MCF 10A (cell line): ENCODE data around the gene ADAM8. TPM values are rescaled to one million over a fixed set of nuclear protein-coding genes. Genes with fewer than 3 reads are reported as not detected.
A peak's percentile ranks its signal among the peaks of the same experiment; 100 is the strongest.

Source experiments
- BruUV-seq: library from RNA; stranded (reverse); fragments of 400-500 nt; replicated peaks from 2 replicates; lab custom pipeline; 2021; lab: Mats Ljungman, UMichigan
- CTCF ChIA-PET: fragments of 300-600 bp; sonication (Branson Sonifier 250); formaldehyde crosslinking; extraction: SDS; loops from one replicate; lab custom pipeline; 2021; ENCODE audit warnings: antibody characterized with exemption, inconsistent platforms; lab: Yijun Ruan, JAX
- POLR2A ChIA-PET: fragments of 300-600, 350-650 bp; sonication (Branson Sonifier 250); formaldehyde crosslinking; extraction: SDS; loops from one replicate; lab custom pipeline; 2020; ENCODE audit warnings: antibody characterized with exemption, inconsistent platforms; lab: Yijun Ruan, JAX
- DNase-seq: peaks from one replicate; pipeline ENCODE4 v3.0.0-alpha.2; 2018; ENCODE audit not compliant: unreplicated experiment
- H3K27ac Mint-ChIP-seq: one replicate; pipeline ENCODE4 v1.8.0; 2022; ENCODE audit warnings: mild to moderate bottlenecking, low read depth, mixed read lengths; ENCODE audit not compliant: unreplicated experiment
- H3K27me3 Mint-ChIP-seq: one replicate; pipeline ENCODE4 v1.8.0; 2022; ENCODE audit warnings: mixed read lengths; ENCODE audit not compliant: insufficient read depth, unreplicated experiment
- H3K36me3 Mint-ChIP-seq: one replicate; pipeline ENCODE4 v1.8.0; 2022; ENCODE audit warnings: mild to moderate bottlenecking, moderate library complexity, mixed read lengths; ENCODE audit not compliant: insufficient read depth, unreplicated experiment
- H3K4me1 Mint-ChIP-seq: one replicate; pipeline ENCODE4 v1.8.0; 2022; ENCODE audit warnings: mixed read lengths; ENCODE audit not compliant: insufficient read depth, unreplicated experiment
- H3K4me3 Mint-ChIP-seq: one replicate; pipeline ENCODE4 v1.8.0; 2022; ENCODE audit warnings: mild to moderate bottlenecking, moderate library complexity, mixed read lengths; ENCODE audit not compliant: unreplicated experiment
- H3K9me3 Mint-ChIP-seq: one replicate; pipeline ENCODE4 v1.8.0; 2022; ENCODE audit warnings: mixed read lengths; ENCODE audit not compliant: unreplicated experiment
- CTCF ChIP-seq: fragments of 200-600 bp; IDR thresholded peaks from one replicate; pipeline ENCODE4 v1.8.0; 2022; ENCODE audit warnings: antibody characterized with exemption, mild to moderate bottlenecking; ENCODE audit not compliant: unreplicated experiment
- intact Hi-C: fragments of 100-400 bp; cut with micrococcal nuclease; formaldehyde crosslinking; loops from 2 replicates; pipeline ENCODE4 v1.14.1; 2022
- total RNA-seq: library from RNA; stranded (reverse); gene quantifications from 2 replicates; pipeline ENCODE4 v1.2.3, GENCODE V29; 2022

Gene ADAM8
- total RNA-seq, 1 experiment from 2014 or later, result 23.2 TPM

- H3K4me3 Mint-ChIP-seq, result no peak overlapping the region
- no TSS peak for BruUV-seq
- H3K27ac Mint-ChIP-seq, result no peak overlapping the region
- POLR2A ChIA-PET, result no interaction called here
- CTCF ChIA-PET, result interaction anchor here (1.7 kb wide), 1 partner anchor 18 kb away, joined by 9 read pairs; no protein-coding TSS in a partner anchor
- H3K9me3 Mint-ChIP-seq, result no peaks in the 10 kb centered on the region
- peaks cover 14% of the 10 kb centered on the region for H3K4me1 Mint-ChIP-seq
- no peaks in the 10 kb centered on the region for H3K27me3 Mint-ChIP-seq
- TF ChIP-seq CTCF, result no peak
- no peak for DNase-seq
- peaks cover 21% of the 10 kb centered on the region for H3K36me3 Mint-ChIP-seq
- intact Hi-C loops, result loop anchor here (10.0 kb wide), 1 partner anchor 657 kb away; no protein-coding TSS in a partner anchor
Observed at GRCh38 chr10:133311570-133311969, 34.9 kb upstream of the ADAM8 start.

GRCh38 chr10:133310789-133311188 is 34.1 kb upstream of the ADAM8 start:
- TF ChIP-seq CTCF, result no peak
- CTCF ChIA-PET, result interaction anchor here (0.6 to 1.7 kb wide), 2 partner anchors 19 to 50 kb away, joined by 5 to 9 read pairs; no protein-coding TSS in a partner anchor
- Mint-ChIP-seq H3K27ac (no peak overlapping the region), H3K4me1 (peaks cover 14% of the 10 kb centered on the region), H3K36me3 (peaks cover 21% of the 10 kb centered on the region), H3K9me3 (no peaks in the 10 kb centered on the region), H3K4me3 (no peak overlapping the region), H3K27me3 (no peaks in the 10 kb centered on the region)
- no peak for DNase-seq
- POLR2A ChIA-PET, result no interaction called here
- no TSS peak for BruUV-seq
- intact Hi-C loops, result loop anchor here (10.0 kb wide), 1 partner anchor 656 kb away; no protein-coding TSS in a partner anchor

GRCh38 chr10:133310399-133310755 is 33.7 kb upstream of the ADAM8 start:
- TSS peak; percentile 11 for BruUV-seq
- no peak for TF ChIP-seq CTCF

GRCh38 chr10:133309720-133310398 is 33.2 kb upstream of the ADAM8 start:
- H3K27me3 Mint-ChIP-seq, result no peaks in the 10 kb centered on the region
- ChIA-PET POLR2A (interaction anchor here (0.7 to 1.5 kb wide), 3 partner anchors 50 to 58 kb away, joined by 3 to 5 read pairs (median 5); no protein-coding TSS in a partner anchor), CTCF (interaction anchor here (0.6 to 1.7 kb wide), 5 partner anchors 18 to 166 kb away, joined by 3 to 9 read pairs (median 4); no protein-coding TSS in a partner anchor)
- H3K4me1 Mint-ChIP-seq, result peaks cover 22% of the 10 kb centered on the region
- H3K9me3 Mint-ChIP-seq, result no peaks in the 10 kb centered on the region
- H3K36me3 Mint-ChIP-seq, result peaks cover 21% of the 10 kb centered on the region
- no peak overlapping the region for H3K27ac Mint-ChIP-seq
- H3K4me3 Mint-ChIP-seq, result peak overlapping the region; percentile 98
- TF ChIP-seq CTCF, result no peak
- no TSS peak for BruUV-seq
- peak; percentile 34 for DNase-seq
- intact Hi-C loops, result loop anchor here (1.0 to 10.0 kb wide), 4 partner anchors 51 to 655 kb away; no protein-coding TSS in a partner anchor

More at GRCh38 chr10:133310399-133310755, 33.7 kb upstream of the ADAM8 start:
- Mint-ChIP-seq H3K4me3 (no peak overlapping the region), H3K27me3 (no peaks in the 10 kb centered on the region), H3K4me1 (peaks cover 17% of the 10 kb centered on the region), H3K9me3 (no peaks in the 10 kb centered on the region), H3K27ac (no peak overlapping the region), H3K36me3 (peaks cover 21% of the 10 kb centered on the region)
- ChIA-PET POLR2A (interaction anchor here (1.5 kb wide), 1 partner anchor 50 kb away, joined by 5 read pairs; no protein-coding TSS in a partner anchor), CTCF (interaction anchor here (0.6 to 1.7 kb wide), 3 partner anchors 18 to 51 kb away, joined by 4 to 9 read pairs (median 5); no protein-coding TSS in a partner anchor)
- intact Hi-C loops, result loop anchor here (10.0 kb wide), 1 partner anchor 656 kb away; no protein-coding TSS in a partner anchor
- DNase-seq, result no peak
